T-helper 2 cell (primary cell): Measurements from ENCODE around the gene PRAC2.

Experiments used
- DNase-seq, 5 experiments: peaks; one replicate each; pipeline versions ENCODE4 v3.0.0 to v3.0.0-alpha.2; 2012 to 2022

The PRAC2 gene

GRCh38 chr17:48755356-48755755 is 32.4 kb downstream of the PRAC2 start:
- DNase-seq = no peak

- no peak for DNase-seq
Observed at GRCh38 chr17:48756830-48757251, 33.9 kb downstream of the PRAC2 start.

- DNase-seq = no peak
Observed at GRCh38 chr17:48757524-48757961, 34.6 kb downstream of the PRAC2 start.

GRCh38 chr17:48759288-48759687 is 36.3 kb downstream of the PRAC2 start:
- DNase-seq = no peak

- no peak for DNase-seq
Observed at GRCh38 chr17:48760411-48760810, 37.4 kb downstream of the PRAC2 start.

GRCh38 chr17:48761114-48761513 is 38.1 kb downstream of the PRAC2 start:
- no peak for DNase-seq

GRCh38 chr17:48767263-48767774 is 44.3 kb downstream of the PRAC2 start:
- no peak for DNase-seq

- no peak for DNase-seq
Observed at GRCh38 chr17:48769009-48769675, 46.2 kb downstream of the PRAC2 start.

GRCh38 chr17:48770954-48771353 is 48.0 kb downstream of the PRAC2 start:
- DNase-seq = no peak

GRCh38 chr17:48773245-48773644 is 50.3 kb downstream of the PRAC2 start:
- no peak for DNase-seq
